OCI-LY1 (cell line): ENCODE measurements around the gene IFITM5.

Experiments
- H2AFZ ChIP-seq: fragments of 200-600 bp; sonication (generic), shearing (Covaris generic); 2 replicates; pipeline ENCODE4 v1.6.0; 2014; ENCODE audit warnings: antibody characterized with exemption, mild to moderate bottlenecking, low read length
- H3F3A ChIP-seq: fragments of 200-600 bp; sonication (generic), shearing (Covaris generic); 2 replicates; pipeline ENCODE4 v1.6.0; 2014; ENCODE audit warnings: mild to moderate bottlenecking, antibody characterized with exemption, low read length, moderate library complexity; ENCODE audit not compliant: insufficient read depth
- H3K27ac ChIP-seq: fragments of 200-600 bp; sonication (generic); 2 replicates; pipeline ENCODE4 v1.5.1; 2014; ENCODE audit warnings: low read length, mixed run types, mild to moderate bottlenecking, low read depth; ENCODE audit not compliant: poor library complexity, severe bottlenecking
- H3K27me3 ChIP-seq: fragments of 200-600 bp; sonication (generic); 2 replicates; pipeline ENCODE4 v1.6.0; 2014; ENCODE audit warnings: antibody characterized with exemption, mild to moderate bottlenecking, low read length, moderate library complexity; ENCODE audit not compliant: insufficient read depth
- H3K36me3 ChIP-seq: fragments of 200-600 bp; sonication (generic); 2 replicates; pipeline ENCODE4 v1.6.1; 2014; ENCODE audit warnings: mild to moderate bottlenecking, antibody characterized with exemption, low read length, moderate library complexity, mixed read lengths; ENCODE audit not compliant: insufficient read depth
- H3K4me1 ChIP-seq: fragments of 200-600 bp; sonication (generic); 2 replicates; pipeline ENCODE4 v1.5.1; 2014; ENCODE audit warnings: mild to moderate bottlenecking, low read length, moderate library complexity; ENCODE audit not compliant: insufficient read depth, severe bottlenecking
- H3K4me2 ChIP-seq: fragments of 200-600 bp; sonication (generic), shearing (Covaris generic); 2 replicates; pipeline ENCODE4 v1.6.1; 2014; ENCODE audit warnings: low read length
- H3K4me3 ChIP-seq: fragments of 200-600 bp; sonication (generic); 2 replicates; pipeline ENCODE4 v1.5.1; 2014; ENCODE audit warnings: low read length, low read depth, mild to moderate bottlenecking, mixed read lengths; ENCODE audit not compliant: poor library complexity, severe bottlenecking
- H3K79me2 ChIP-seq: fragments of 200-600 bp; shearing (Covaris generic); 2 replicates; pipeline ENCODE4 v1.6.1; 2016; ENCODE audit warnings: mixed run types, low read length, mixed read lengths; ENCODE audit not compliant: insufficient read depth
- H3K9ac ChIP-seq: fragments of 200-600 bp; sonication (generic), shearing (Covaris generic); 2 replicates; pipeline ENCODE4 v1.6.1; 2014; ENCODE audit warnings: mild to moderate bottlenecking, low read length, mixed read lengths
- H3K9me2 ChIP-seq: fragments of 200-600 bp; sonication (generic), shearing (Covaris generic); 2 replicates; pipeline ENCODE4 v1.6.1; 2014; ENCODE audit warnings: low read depth, mild to moderate bottlenecking, low read length, mixed read lengths
- H3K9me3 ChIP-seq: fragments of 200-600 bp; shearing (Covaris generic); 2 replicates; pipeline ENCODE4 v1.6.1; 2014; ENCODE audit warnings: low read length, mixed read lengths
- H4K20me1 ChIP-seq: fragments of 200-600 bp; sonication (generic), shearing (Covaris generic); 2 replicates; pipeline ENCODE4 v1.6.0; 2016; ENCODE audit warnings: mild to moderate bottlenecking, low read length; ENCODE audit not compliant: insufficient read depth
- CTCF ChIP-seq: fragments of 200-600 bp; sonication (generic), shearing (Covaris generic); IDR thresholded peaks from 2 replicates; pipeline ENCODE4 v1.5.1; 2017; ENCODE audit warnings: mild to moderate bottlenecking, antibody characterized with exemption, low read length, moderate library complexity, mixed read lengths
- EZH2 ChIP-seq: fragments of 200-600 bp; sonication (generic), shearing (Covaris generic); IDR thresholded peaks from 2 replicates; pipeline ENCODE4 v1.8.0; 2017; ENCODE audit warnings: borderline replicate concordance, mixed run types, mild to moderate bottlenecking, antibody characterized with exemption, low read length, moderate library complexity, mixed read lengths

The IFITM5 gene

GRCh38 chr11:283405-284104, 15.8 kb downstream of the IFITM5 start:
- Histone ChIP-seq H3F3A (no peaks in the 10 kb centered on the region), H2AFZ (no peak overlapping the region), H3K27ac (no peak overlapping the region), H4K20me1 (no peaks in the 10 kb centered on the region), H3K36me3 (no peaks in the 10 kb centered on the region), H3K4me2 (no peak overlapping the region), H3K4me1 (peaks cover 22% of the 10 kb centered on the region), H3K9me3 (no peaks in the 10 kb centered on the region), H3K27me3 (peaks cover 7% of the 10 kb centered on the region; the same call in 1 of the 2 replicates), H3K4me3 (no peak overlapping the region), H3K9ac (no peak overlapping the region), H3K9me2 (no peaks in the 10 kb centered on the region), H3K79me2 (no peaks in the 10 kb centered on the region)
- TF ChIP-seq CTCF (no peak), EZH2 (no peak)

GRCh38 chr11:282630-283360, 16.5 kb downstream of the IFITM5 start:
- H3K27me3 ChIP-seq = peaks cover 7% of the 10 kb centered on the region; the same call in 1 of the 2 replicates

GRCh38 chr11:282171-282570, 17.2 kb downstream of the IFITM5 start:
- H3K9me2 ChIP-seq = no peaks in the 10 kb centered on the region
- H3K9me3 ChIP-seq = no peaks in the 10 kb centered on the region
- H2AFZ ChIP-seq = no peak overlapping the region
- peaks cover 7% of the 10 kb centered on the region; the same call in 1 of the 2 replicates for H3K27me3 ChIP-seq
- no peak overlapping the region for H3K27ac ChIP-seq
- H4K20me1 ChIP-seq = no peaks in the 10 kb centered on the region
- H3F3A ChIP-seq = no peaks in the 10 kb centered on the region
- H3K36me3 ChIP-seq = no peaks in the 10 kb centered on the region
- TF ChIP-seq CTCF = no peak
- no peak for TF ChIP-seq EZH2
- peaks cover 8% of the 10 kb centered on the region for H3K4me1 ChIP-seq
- H3K4me2 ChIP-seq = no peak overlapping the region
- no peak overlapping the region for H3K4me3 ChIP-seq
- H3K79me2 ChIP-seq = no peaks in the 10 kb centered on the region
- no peak overlapping the region for H3K9ac ChIP-seq

More at GRCh38 chr11:282630-283360, 16.5 kb downstream of the IFITM5 start:
- Histone ChIP-seq H3K4me1 (peaks cover 14% of the 10 kb centered on the region), H3K9me3 (no peaks in the 10 kb centered on the region), H4K20me1 (no peaks in the 10 kb centered on the region), H3K79me2 (no peaks in the 10 kb centered on the region), H3K4me2 (no peak overlapping the region), H2AFZ (no peak overlapping the region), H3K4me3 (no peak overlapping the region), H3K9me2 (no peaks in the 10 kb centered on the region), H3K36me3 (no peaks in the 10 kb centered on the region), H3K27ac (no peak overlapping the region), H3F3A (no peaks in the 10 kb centered on the region), H3K9ac (no peak overlapping the region)
- no peak for TF ChIP-seq EZH2
- no peak for TF ChIP-seq CTCF
